ENCODE measurements around the gene ZNF853.

Gene ZNF853

DNA sequence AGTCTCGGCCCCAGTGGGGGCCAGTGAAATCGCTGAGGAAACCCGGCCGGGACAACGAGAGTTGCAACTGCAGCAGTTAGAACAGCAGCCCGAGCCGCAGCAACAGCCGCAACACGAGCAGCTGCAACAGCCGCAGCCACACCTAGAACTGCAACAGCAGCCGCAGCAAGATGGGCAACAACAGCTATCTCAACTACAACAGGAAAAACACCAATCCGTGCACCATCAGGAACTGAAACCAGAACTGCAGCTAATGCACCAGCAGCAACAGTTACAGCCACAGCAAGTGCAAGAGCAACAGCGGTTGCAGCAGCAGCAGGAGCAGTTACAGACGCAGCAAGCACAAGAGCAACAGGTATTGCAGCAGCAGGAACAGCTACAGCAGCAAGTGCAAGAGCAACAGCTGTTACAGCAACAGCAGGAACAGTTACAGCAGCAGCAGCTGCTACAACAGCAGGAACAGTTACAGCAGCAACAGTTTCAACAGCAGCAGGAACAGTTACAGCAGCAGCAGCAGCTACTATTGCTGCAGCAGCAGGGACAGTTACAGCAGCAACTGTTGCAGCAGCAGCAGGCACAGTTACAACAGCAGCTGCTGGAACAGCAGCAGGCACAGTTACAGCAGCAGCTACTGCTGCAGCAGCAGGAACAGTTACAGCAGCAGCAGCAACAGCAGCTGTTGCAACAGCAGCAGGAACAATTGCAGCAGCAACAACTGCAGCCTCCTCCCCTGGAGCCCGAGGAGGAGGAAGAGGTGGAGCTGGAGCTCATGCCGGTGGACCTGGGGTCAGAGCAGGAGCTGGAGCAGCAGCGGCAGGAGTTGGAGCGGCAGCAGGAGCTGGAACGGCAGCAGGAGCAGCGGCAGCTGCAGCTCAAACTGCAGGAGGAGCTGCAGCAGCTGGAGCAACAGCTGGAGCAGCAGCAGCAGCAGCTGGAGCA is 6.1 kb downstream of the ZNF853 start:
- H3K27ac ChIP-seq = no peak overlapping the region

DNA sequence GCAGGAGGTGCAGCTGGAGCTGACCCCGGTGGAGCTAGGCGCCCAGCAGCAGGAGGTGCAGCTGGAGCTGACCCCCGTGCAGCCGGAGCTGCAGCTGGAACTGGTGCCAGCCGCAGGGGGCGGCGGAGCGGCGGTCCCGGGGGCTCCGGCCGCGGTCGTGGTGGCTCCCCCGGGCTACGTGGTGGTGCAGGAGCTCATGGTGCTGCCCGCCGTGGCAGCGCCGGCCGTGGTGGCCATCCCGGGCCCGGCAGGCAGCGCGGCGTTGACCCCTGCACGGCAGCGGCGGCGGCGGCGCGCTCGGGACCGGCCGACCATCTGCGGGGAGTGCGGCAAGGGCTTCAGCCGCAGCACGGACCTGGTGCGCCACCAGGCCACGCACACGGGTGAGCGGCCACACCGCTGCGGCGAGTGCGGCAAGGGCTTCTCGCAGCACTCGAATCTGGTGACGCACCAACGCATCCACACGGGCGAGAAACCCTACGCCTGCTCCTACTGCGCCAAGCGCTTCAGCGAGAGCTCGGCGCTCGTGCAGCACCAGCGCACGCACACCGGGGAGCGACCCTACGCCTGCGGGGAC is 6.8 kb downstream of the ZNF853 start:
- no peak overlapping the region for H3K27ac ChIP-seq
- TF ChIP-seq, protein P1, sequence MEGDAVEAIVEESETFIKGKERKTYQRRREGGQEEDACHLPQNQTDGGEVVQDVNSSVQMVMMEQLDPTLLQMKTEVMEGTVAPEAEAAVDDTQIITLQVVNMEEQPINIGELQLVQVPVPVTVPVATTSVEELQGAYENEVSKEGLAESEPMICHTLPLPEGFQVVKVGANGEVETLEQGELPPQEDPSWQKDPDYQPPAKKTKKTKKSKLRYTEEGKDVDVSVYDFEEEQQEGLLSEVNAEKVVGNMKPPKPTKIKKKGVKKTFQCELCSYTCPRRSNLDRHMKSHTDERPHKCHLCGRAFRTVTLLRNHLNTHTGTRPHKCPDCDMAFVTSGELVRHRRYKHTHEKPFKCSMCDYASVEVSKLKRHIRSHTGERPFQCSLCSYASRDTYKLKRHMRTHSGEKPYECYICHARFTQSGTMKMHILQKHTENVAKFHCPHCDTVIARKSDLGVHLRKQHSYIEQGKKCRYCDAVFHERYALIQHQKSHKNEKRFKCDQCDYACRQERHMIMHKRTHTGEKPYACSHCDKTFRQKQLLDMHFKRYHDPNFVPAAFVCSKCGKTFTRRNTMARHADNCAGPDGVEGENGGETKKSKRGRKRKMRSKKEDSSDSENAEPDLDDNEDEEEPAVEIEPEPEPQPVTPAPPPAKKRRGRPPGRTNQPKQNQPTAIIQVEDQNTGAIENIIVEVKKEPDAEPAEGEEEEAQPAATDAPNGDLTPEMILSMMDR (conservative IDR thresholded peaks at IDR 0.05) = no peak

More for the DNA sequence above, 6.1 kb downstream of the ZNF853 start:
- TF ChIP-seq, protein P1 (conservative IDR thresholded peaks at IDR 0.05) = no peak

DNA sequence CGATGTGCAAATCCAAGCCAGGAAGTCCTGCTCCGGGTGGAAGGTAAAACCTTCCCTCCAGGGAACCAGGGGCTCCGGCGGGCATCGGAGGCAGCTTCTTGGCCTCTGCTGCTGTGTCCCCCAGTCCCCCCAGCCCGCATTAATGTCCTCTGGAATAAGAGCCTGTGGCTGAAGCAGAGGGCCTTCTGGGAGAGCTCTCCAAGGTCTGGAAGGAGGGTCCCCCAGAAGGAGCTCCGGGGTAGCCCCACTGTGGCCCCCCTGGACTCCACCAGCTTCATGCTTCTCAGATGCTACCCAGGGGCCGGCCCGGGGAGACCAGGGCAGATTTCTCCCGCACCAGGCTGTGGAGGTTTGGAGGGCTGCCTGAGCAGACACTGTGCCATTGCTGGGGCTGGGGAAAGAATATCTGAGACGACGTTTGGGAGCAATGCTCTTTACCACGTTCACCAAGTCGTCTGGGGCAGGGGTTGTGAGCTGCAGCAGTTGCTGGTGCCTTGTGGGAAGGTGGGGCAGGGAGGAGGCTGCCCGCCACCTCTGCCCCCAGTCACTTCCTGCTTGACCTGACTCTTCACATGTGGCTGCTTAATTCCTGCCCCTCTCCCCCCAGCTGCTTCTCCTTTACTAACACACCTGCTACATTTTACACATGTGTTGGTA is 8.3 kb downstream of the ZNF853 start:
- no peak overlapping the region for H3K27ac ChIP-seq
- TF ChIP-seq, protein P1 (conservative IDR thresholded peaks at IDR 0.05) = no peak

DNA sequence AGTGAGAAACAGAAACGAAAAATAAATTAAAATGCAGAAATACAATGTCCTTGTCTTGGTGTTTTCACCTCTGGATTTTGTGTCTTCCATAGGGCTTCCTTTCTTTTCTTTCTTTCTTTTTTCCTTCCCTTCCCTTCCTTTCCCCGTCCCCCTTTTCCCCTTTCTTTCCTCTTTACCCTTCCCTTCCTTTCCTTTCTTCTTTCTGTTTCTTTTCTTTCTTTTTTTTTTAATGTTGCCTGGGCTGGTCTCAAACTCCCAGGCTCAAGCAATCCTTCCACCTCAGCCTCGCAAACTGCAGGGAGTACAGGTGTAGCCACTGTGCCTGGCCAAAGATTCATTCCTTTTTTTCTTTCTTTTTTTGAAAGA is 8.8 kb downstream of the ZNF853 start:
- TF ChIP-seq, protein P1 (conservative IDR thresholded peaks at IDR 0.05) = no peak
- no peak overlapping the region for H3K27ac ChIP-seq

DNA sequence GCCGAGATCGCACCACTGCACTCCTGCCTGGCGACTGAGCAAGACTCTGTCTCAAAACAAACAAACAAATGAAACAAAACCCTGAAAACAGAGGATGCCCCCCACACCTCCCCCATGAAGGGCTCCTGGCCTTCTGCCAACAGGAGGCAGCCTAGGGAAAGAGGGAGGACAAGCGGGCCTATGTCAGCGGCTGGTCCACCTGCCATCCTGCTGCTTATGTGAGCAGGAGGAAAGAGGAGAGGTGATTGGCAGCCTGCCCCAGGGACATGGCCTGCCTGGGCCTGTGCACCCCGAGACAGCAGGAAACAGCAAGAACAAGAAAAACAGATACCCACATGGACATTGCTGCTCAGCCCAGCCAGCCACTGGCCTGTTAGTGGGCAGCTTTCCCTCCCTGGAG is 12.6 kb downstream of the ZNF853 start:
- TF ChIP-seq, protein P1 (conservative IDR thresholded peaks at IDR 0.05) = no peak
- no peak overlapping the region for H3K27ac ChIP-seq

DNA sequence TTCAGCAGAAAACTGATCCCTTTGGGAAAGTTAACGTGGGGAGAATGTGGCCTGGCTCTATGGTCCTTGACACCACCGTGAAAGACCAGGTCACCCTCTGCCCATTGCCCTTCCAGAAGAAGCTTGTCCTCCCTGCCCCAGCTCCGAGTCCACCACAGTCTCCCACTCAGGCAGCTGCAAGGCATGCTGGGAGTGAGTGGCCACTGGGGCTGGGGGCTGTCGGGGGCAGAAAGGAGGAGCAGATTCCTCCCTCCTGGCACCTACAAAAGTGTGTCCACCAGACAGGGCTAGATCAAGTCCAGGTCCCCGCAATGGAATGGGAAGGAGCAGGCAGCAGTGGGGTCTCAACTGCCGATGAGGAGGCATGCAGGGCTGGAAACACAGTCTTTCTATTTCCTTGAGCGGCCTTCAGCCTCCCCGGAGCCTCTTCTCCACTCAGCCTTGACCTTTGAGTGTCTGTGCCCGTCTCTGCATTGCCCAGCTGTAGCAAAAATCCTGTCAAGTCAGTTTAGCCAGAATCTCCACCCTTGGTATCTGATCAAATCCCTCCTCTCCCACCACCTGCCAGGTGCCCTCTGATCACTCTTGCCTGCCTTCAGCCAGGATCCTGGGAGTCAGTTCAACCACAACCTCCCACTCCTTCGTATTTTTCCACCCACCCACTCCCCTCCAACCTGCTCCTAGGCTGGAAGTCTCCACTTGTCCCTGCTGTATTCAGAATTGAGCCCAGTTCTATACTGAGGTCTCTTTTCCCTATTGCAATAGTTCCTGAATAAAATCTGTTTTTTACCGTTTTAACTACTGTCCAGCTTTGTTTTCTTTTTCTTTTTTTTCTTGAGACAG is 14.8 kb downstream of the ZNF853 start:
- TF ChIP-seq, protein P1 (conservative IDR thresholded peaks at IDR 0.05) = no peak
- H3K27ac ChIP-seq = no peak overlapping the region
